Psoas muscle (tissue), 8 donors: ENCODE results near the gene MAGEA9. TPM values are rescaled to one million over a fixed set of nuclear protein-coding genes. Genes with fewer than 3 reads are reported as not detected.
"Not testable (repeated sequence)": the region's sequence is repeated elsewhere in the genome, so short reads cannot be mapped to it uniquely, and the experiment has no call there.

Experiments used
- ATAC-seq, 4 donors: fragments of 200-7000 bp; cut with Tn5 transposase; one replicate each; pipeline ENCODE4 v1.9.1; 2020; ENCODE audit warnings: moderate library complexity in 3 of 4, mild to moderate bottlenecking in 2 of 4
- DNase-seq, 2 donors: peaks; one replicate each; pipeline ENCODE4 v3.0.0-alpha.2; 2020
- H3K27ac ChIP-seq: fragments of 200-600 bp; one replicate; pipeline ENCODE4 v1.8.0; 2022
- H3K27me3 ChIP-seq, 3 donors: fragments of 200-600 bp in 1 of 3; one replicate each; pipeline versions ENCODE4 v1.6.1 to v1.8.0; 2013 to 2022; ENCODE audit warnings: low read length in 2 of 3, mild to moderate bottlenecking in 2 of 3, moderate library complexity in 1 of 3; ENCODE audit not compliant: insufficient read depth in 3 of 3
- H3K36me3 ChIP-seq, 2 donors: fragments of 200-600 bp in 1 of 2; one replicate each; pipeline versions ENCODE4 v1.6.1 to v1.8.0; 2013 to 2022; ENCODE audit warnings: low read depth in 1 of 2, mild to moderate bottlenecking in 1 of 2, moderate library complexity in 1 of 2; ENCODE audit not compliant: insufficient read depth in 1 of 2
- H3K4me1 ChIP-seq: fragments of 200-600 bp; one replicate; pipeline ENCODE4 v1.8.0; 2022
- H3K4me3 ChIP-seq: fragments of 200-600 bp; one replicate; pipeline ENCODE4 v1.8.0; 2022; ENCODE audit warnings: mild to moderate bottlenecking
- H3K9me3 ChIP-seq: fragments of 200-600 bp; one replicate; pipeline ENCODE4 v1.8.0; 2022
- CTCF ChIP-seq: fragments of 200-600 bp; IDR thresholded peaks from one replicate; pipeline ENCODE4 v1.8.0; 2022; ENCODE audit warnings: antibody characterized with exemption
- WGBS, 3 donors: extraction: QIAGEN DNeasy Blood & Tissue Kit; methylation state at CpG; one replicate each; pipeline versions ENCODE4 v1.1.6 to v1.1.7; 2013; 5-methylcytosine and 5-hydroxymethylcytosine counted together
- intact Hi-C, 2 donors: fragments of 100-400 bp; cut with DNase I; formaldehyde crosslinking; loops; one replicate each; pipeline versions ENCODE4 v1.11.0 to v1.14.2; 2022
- polyA plus RNA-seq, 3 donors: library from polyadenylated mRNA; stranded (reverse); fragments of 200-250 nt; gene quantifications; one replicate each; pipeline ENCODE4 v1.2.3, GENCODE V29; 2013
- total RNA-seq, 4 donors: library from RNA; stranded (reverse); fragmentation: NEBNext Ultra II Directional in 2 of 4; extraction: Animal tissue kit (Norgen Biotek cat#: 25700) in 2 of 4; gene quantifications; one replicate each; pipeline versions ENCODE4 v1.2.1 to v1.2.4, GENCODE V29; 2021 to 2023
- donor health status: healthy with polysubstance abuse.
- donor health status: DM: no; HTN: no; CAD: no; lungs with moderate emphysema.
- donor health status: Bipolar disorder and iron deficiency.
- donor health status: healthy.
- donor health status: DM: yes; HTN: yes; CAD: no.
- donor health status: DM: no; HTN: no; CAD: no.
- donor health status: DM: no; HTN: no; CAD: no.
- donor health status: DM: yes; HTN: yes; CAD: no.

Gene MAGEA9
- total and polyA plus RNA-seq, 7 donors: not detected

GRCh38 chrX:149759824-149760223 is 21.9 kb upstream of the MAGEA9 start:
- H3K36me3 ChIP-seq: no peaks in the 10 kb centered on the region
- 79 to 90% (median 87%) methylated on average over 7 of the region's 7 CpGs for WGBS, 3 donors
- no peak for ATAC-seq
- no peak for DNase-seq
- no peaks in the 10 kb centered on the region for H3K4me1 ChIP-seq
- intact Hi-C loops: no loop called here
- H3K4me3 ChIP-seq: no peak overlapping the region
- peaks cover 0 to 5% (median 0%) of the 10 kb centered on the region in 3 donors for H3K27me3 ChIP-seq
- no peak for TF ChIP-seq CTCF
- H3K27ac ChIP-seq: no peak overlapping the region
- no peaks in the 10 kb centered on the region for H3K9me3 ChIP-seq

- ATAC-seq (no peak), DNase-seq (no peak)
- no peaks in the 10 kb centered on the region for H3K9me3 ChIP-seq
- no peaks in the 10 kb centered on the region for H3K36me3 ChIP-seq
- peaks cover 0 to 5% (median 0%) of the 10 kb centered on the region in 3 donors for H3K27me3 ChIP-seq
- H3K27ac ChIP-seq: no peak overlapping the region
- no peak for TF ChIP-seq CTCF
- intact Hi-C loops: no loop called here
- no peaks in the 10 kb centered on the region for H3K4me1 ChIP-seq
- WGBS, 3 donors: 83 to 93% (median 91%) methylated on average over 3 of the region's 3 CpGs
- H3K4me3 ChIP-seq: no peak overlapping the region
These were observed 20.8 kb upstream of the MAGEA9 start for GRCh38 chrX:149760965-149761364.

- H3K27ac ChIP-seq, DNase-seq, ATAC-seq, H3K4me1 ChIP-seq, intact Hi-C loops, H3K9me3 ChIP-seq, H3K4me3 ChIP-seq, H3K36me3 ChIP-seq, H3K27me3 ChIP-seq: not testable (repeated sequence)
- 86 to 90% (median 87%) methylated on average over 8 to 22 of the region's 22 CpGs for WGBS, 3 donors
These were observed 19.7 kb upstream of the MAGEA9 start for GRCh38 chrX:149761858-149762674.

- intact Hi-C loops: no loop called here
- Histone ChIP-seq H3K9me3 (no peaks in the 10 kb centered on the region), H3K27ac (no peak overlapping the region), H3K4me3 (no peak overlapping the region), H3K36me3 (no peaks in the 10 kb centered on the region), H3K4me1 (no peaks in the 10 kb centered on the region), H3K27me3 (no peaks in the 10 kb centered on the region)
- TF ChIP-seq CTCF: no peak
- WGBS, 3 donors: 65 to 82% (median 78%) methylated on average over 8 to 10 of the region's 11 CpGs
- DNase-seq (no peak), ATAC-seq (no peak)
These were observed 18.8 kb upstream of the MAGEA9 start for GRCh38 chrX:149762696-149763614.

- H3K4me3 ChIP-seq, DNase-seq, H3K27me3 ChIP-seq, ATAC-seq, H3K9me3 ChIP-seq, H3K36me3 ChIP-seq, H3K27ac ChIP-seq, H3K4me1 ChIP-seq, intact Hi-C loops: not testable (repeated sequence)
- WGBS, 3 donors: 71 to 88% methylated on average over 3 of the region's 12 CpGs; no CpG with 5 or more reads in 1 of the 3 donors
These were observed 11.4 kb upstream of the MAGEA9 start for GRCh38 chrX:149770344-149770743.

- H3K36me3 ChIP-seq, H3K9me3 ChIP-seq, H3K4me1 ChIP-seq, H3K4me3 ChIP-seq, H3K27me3 ChIP-seq, ATAC-seq, DNase-seq, H3K27ac ChIP-seq, intact Hi-C loops: not testable (repeated sequence)
- WGBS, 3 donors: no CpG with 5 or more reads among the region's 9 CpGs
These were observed 8.7 kb upstream of the MAGEA9 start for GRCh38 chrX:149773026-149773425.

GRCh38 chrX:149773768-149774167 is 8.0 kb upstream of the MAGEA9 start, which contains the start of gene HSFX1:
Gene HSFX1 (plus strand): TSS chrX:149774068. CDS start chrX:149774682, 614 bp downstream.
- H3K27ac ChIP-seq, DNase-seq, ATAC-seq, H3K36me3 ChIP-seq, H3K27me3 ChIP-seq, H3K4me3 ChIP-seq, H3K9me3 ChIP-seq, H3K4me1 ChIP-seq, intact Hi-C loops: not testable (repeated sequence)
- WGBS, 3 donors: no CpG with 5 or more reads among the region's 17 CpGs

GRCh38 chrX:149777999-149778398 is 3.7 kb upstream of the MAGEA9 start:
- H3K4me3 ChIP-seq, intact Hi-C loops, H3K27me3 ChIP-seq, H3K4me1 ChIP-seq, H3K9me3 ChIP-seq, ATAC-seq, DNase-seq, H3K27ac ChIP-seq, H3K36me3 ChIP-seq: not testable (repeated sequence)
- whole genome bisulfite sequencing, 3 donors: no CpG with 5 or more reads among the region's 7 CpGs
